Heart left ventricle (tissue), 16 donors: ENCODE results near the gene TEDDM1. TPM values are rescaled to one million over a fixed set of nuclear protein-coding genes. Genes with fewer than 3 reads are reported as not detected.

Source experiments
- ATAC-seq, 4 donors: fragments of 200-7000 bp; cut with Tn5 transposase; one replicate each; pipeline ENCODE4 v1.9.1; 2020 to 2022; ENCODE audit warnings: moderate library complexity in 4 of 4, mild to moderate bottlenecking in 3 of 4, moderate number of reproducible peaks in 1 of 4
- DNase-seq, 5 donors: peaks; one replicate each; pipeline ENCODE4 v3.0.0-alpha.2; 2020
- H3K27ac ChIP-seq, 12 donors: fragments of 200-600 bp; sonication (generic) in 4 of 12; one replicate each; pipeline versions ENCODE4 v1.5.0 to v1.8.0; 2016 to 2022; ENCODE audit warnings: mild to moderate bottlenecking in 2 of 12
- H3K27me3 ChIP-seq, 9 donors: fragments of 200-600 bp; sonication (generic) in 2 of 9; one replicate each; pipeline versions ENCODE4 v1.5.1 to v1.8.0; 2016 to 2022; ENCODE audit warnings: mild to moderate bottlenecking in 3 of 9
- H3K36me3 ChIP-seq, 9 donors: fragments of 200-600 bp; sonication (generic) in 2 of 9; one replicate each; pipeline versions ENCODE4 v1.5.0 to v1.8.0; 2018 to 2022; ENCODE audit warnings: mild to moderate bottlenecking in 2 of 9
- H3K4me1 ChIP-seq, 12 donors: fragments of 200-600 bp; sonication (generic) in 4 of 12; one replicate each; pipeline versions ENCODE4 v1.5.0 to v1.8.0; 2016 to 2022; ENCODE audit warnings: mild to moderate bottlenecking in 3 of 12
- H3K4me3 ChIP-seq, 12 donors: fragments of 200-600 bp; sonication (generic) in 4 of 12; one replicate each; pipeline versions ENCODE4 v1.5.0 to v1.8.0; 2017 to 2022; ENCODE audit warnings: mild to moderate bottlenecking in 9 of 12, moderate library complexity in 4 of 12
- H3K9me3 ChIP-seq, 12 donors: fragments of 200-600 bp; sonication (generic) in 4 of 12; one replicate each; pipeline versions ENCODE4 v1.5.0 to v1.8.0; 2016 to 2022; ENCODE audit warnings: mild to moderate bottlenecking in 1 of 12
- POLR2A ChIP-seq, 2 donors: fragments of 450-650 bp; IDR thresholded peaks; one replicate each; pipeline ENCODE4 v1.6.1; 2017; ENCODE audit warnings: antibody characterized with exemption in 2 of 2, mild to moderate bottlenecking in 2 of 2, moderate library complexity in 2 of 2
- WGBS, 4 donors: extraction: QIAGEN DNeasy Blood & Tissue Kit in 2 of 4; methylation state at CpG; one replicate each; pipeline versions ENCODE4 v1.1.5 to v1.1.7; 2013 to 2018; 5-methylcytosine and 5-hydroxymethylcytosine counted together
- intact Hi-C, 10 donors: fragments of 100-400 bp; cut with DNase I; formaldehyde crosslinking; loops; one replicate each; pipeline versions ENCODE4 v1.11.1 to v1.14.2; 2022
- polyA plus RNA-seq, 2 donors: library from polyadenylated mRNA; stranded (reverse); fragments of 200-250 nt; gene quantifications; one replicate each; pipeline ENCODE4 v1.2.3, GENCODE V29; 2013
- total RNA-seq, 9 donors: library from RNA; depleted of rRNA in 2 of 9; stranded (reverse); fragments of >200 nt in 2 of 9; fragmentation: NEBNext Ultra II Directional in 3 of 9; extraction: Animal tissue kit (Norgen Biotek cat#: 25700) in 3 of 9; gene quantifications; one replicate each; pipeline versions ENCODE4 v1.1.0 to v1.2.4, GENCODE V29; 2016 to 2023
- TF ChIP-seq, protein P1 (sequence below), 12 donors: fragments of 200-600 bp; sonication (generic) in 4 of 12; IDR thresholded peaks; one replicate each; pipeline versions ENCODE4 v1.5.0 to v1.8.0; 2018 to 2022; ENCODE audit warnings: antibody characterized with exemption in 12 of 12, mild to moderate bottlenecking in 5 of 12
- donor health status: ischemic (EF 13 %, LVEDD 7.1; RV severe dilation, severe dysfunction).
- donor health status: healthy with polysubstance abuse.
- donor health status: DM: no; HTN: yes; CAD: no.
- donor health status: DM: no; HTN: no; CAD: no.
- donor health status: ischemic (EF 25% LVEDD 6.9; RV normal size, moderate dysfunction).
- donor health status: ischemic (EF 25% LVEDD 5.7; RV mildly dilated, moderate dysfunction).
- donor health status: healthy.
- donor health status: DM: yes; HTN: yes; CAD: no.
- donor health status: ischemic (EF 35%, LVEDD 5.7; RV mildly dilated, moderate dysfunction).
- donor health status: nonischemic (EF 11% LVEDD 7.7; RV severe dilation, severe dysfunction).
- donor health status: DM: yes; HTN: yes; CAD: no.
- donor health status: PGD.
- donor health status: ischemic (EF 29% LVEDD 5.4; RV normal size, mild dysfunction).
- donor health status: nonischemic (EF 23%, LVEDD 6.1; RV moderate dilation, normal function).

Gene TEDDM1
- total and polyA plus RNA-seq, 11 donors: not detected

DNA sequence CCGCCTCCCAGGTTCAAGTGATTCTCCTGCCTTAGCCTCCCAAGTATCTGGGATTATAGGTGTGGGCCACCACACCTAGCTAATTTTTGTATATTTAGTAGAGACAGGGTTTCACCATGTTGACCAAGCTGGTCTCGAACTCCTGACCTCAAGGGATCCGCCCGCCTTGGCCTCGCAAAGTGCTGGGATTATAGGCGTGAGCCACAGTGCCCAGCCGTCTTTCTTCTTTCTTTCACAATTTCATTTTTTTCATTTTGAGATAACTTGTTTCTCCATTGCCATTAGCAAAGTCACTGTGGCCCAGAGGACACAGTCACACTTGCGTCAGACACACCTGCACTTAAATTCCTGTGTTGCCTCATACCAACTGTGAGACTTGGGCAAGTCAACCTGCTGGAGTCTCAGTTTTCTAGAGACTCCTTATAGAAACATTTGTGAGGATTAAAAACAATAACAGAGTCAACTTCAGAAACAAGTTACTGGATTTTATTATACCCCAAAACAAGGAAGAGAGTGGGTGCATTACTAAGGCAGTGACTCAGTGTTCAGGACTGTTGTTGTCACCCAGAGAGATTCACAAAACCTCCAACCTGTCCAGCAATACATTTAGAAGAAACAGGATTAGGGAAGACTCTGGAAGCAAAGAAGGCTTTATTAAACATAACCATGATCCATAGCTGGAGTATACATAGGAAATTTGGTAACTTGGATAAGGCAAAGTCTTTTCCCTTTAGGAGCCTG, 2.6 kb downstream of the TEDDM1 start:
- Histone ChIP-seq H3K27me3 (no peaks in the 10 kb centered on the region), H3K27ac (no peak overlapping the region), H3K9me3 (no peaks in the 10 kb centered on the region), H3K36me3 (no peaks in the 10 kb centered on the region), H3K4me1 (peaks cover 0 to 38% (median 11%) of the 10 kb centered on the region in 12 donors), H3K4me3 (no peak overlapping the region)
- TF ChIP-seq POLR2A (IDR thresholded peaks at IDR 0.05): no peak
- TF ChIP-seq, protein P1, sequence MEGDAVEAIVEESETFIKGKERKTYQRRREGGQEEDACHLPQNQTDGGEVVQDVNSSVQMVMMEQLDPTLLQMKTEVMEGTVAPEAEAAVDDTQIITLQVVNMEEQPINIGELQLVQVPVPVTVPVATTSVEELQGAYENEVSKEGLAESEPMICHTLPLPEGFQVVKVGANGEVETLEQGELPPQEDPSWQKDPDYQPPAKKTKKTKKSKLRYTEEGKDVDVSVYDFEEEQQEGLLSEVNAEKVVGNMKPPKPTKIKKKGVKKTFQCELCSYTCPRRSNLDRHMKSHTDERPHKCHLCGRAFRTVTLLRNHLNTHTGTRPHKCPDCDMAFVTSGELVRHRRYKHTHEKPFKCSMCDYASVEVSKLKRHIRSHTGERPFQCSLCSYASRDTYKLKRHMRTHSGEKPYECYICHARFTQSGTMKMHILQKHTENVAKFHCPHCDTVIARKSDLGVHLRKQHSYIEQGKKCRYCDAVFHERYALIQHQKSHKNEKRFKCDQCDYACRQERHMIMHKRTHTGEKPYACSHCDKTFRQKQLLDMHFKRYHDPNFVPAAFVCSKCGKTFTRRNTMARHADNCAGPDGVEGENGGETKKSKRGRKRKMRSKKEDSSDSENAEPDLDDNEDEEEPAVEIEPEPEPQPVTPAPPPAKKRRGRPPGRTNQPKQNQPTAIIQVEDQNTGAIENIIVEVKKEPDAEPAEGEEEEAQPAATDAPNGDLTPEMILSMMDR (IDR thresholded peaks at IDR 0.05): no peak
- WGBS, 4 donors: 87 to 96% (median 91%) methylated on average over 8 of the region's 8 CpGs
- DNase-seq (no peak), ATAC-seq (no peak)
- intact Hi-C loops: loop anchor here in 7 of 10 donors (1.0 to 10.0 kb wide), 8 partner anchors 93 to 921 kb away; no protein-coding TSS in a partner anchor

DNA sequence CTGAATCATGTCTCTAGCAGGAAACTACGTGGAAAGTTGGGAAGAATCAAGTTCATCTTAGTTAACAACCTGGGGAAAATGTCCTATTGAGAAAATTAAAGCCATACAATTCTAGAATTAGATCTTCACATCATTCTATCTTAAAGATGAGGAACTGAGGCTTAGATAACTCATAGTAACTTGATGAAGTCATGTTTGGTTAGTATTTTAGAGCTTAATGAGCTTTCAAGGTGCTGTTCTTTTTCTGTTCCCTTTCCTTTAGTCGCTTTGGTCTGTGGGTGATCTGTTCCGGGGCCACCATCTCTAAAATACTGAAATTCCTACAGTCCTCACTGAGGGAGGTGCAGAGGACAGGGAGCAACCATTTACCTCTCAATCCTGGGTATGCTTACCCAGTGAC, 4.6 kb downstream of the TEDDM1 start:
- Histone ChIP-seq H3K27me3 (no peaks in the 10 kb centered on the region), H3K27ac (peak overlapping the region in 3 of 12 donors; percentile 36 to 99 (median 60)), H3K36me3 (no peaks in the 10 kb centered on the region), H3K4me1 (peaks cover 0 to 45% (median 15%) of the 10 kb centered on the region in 12 donors), H3K4me3 (no peak overlapping the region), H3K9me3 (no peaks in the 10 kb centered on the region)
- no peak for DNase-seq
- no peak for TF ChIP-seq POLR2A (IDR thresholded peaks at IDR 0.05)
- TF ChIP-seq, protein P1 (IDR thresholded peaks at IDR 0.05): no peak
- WGBS, 4 donors: 61 to 75% (median 66%) methylated on average over 3 of the region's 3 CpGs
- no peak for ATAC-seq
- intact Hi-C loops: loop anchor here (1.0 to 10.0 kb wide), 12 partner anchors 91 to 919 kb away; no protein-coding TSS in a partner anchor

DNA sequence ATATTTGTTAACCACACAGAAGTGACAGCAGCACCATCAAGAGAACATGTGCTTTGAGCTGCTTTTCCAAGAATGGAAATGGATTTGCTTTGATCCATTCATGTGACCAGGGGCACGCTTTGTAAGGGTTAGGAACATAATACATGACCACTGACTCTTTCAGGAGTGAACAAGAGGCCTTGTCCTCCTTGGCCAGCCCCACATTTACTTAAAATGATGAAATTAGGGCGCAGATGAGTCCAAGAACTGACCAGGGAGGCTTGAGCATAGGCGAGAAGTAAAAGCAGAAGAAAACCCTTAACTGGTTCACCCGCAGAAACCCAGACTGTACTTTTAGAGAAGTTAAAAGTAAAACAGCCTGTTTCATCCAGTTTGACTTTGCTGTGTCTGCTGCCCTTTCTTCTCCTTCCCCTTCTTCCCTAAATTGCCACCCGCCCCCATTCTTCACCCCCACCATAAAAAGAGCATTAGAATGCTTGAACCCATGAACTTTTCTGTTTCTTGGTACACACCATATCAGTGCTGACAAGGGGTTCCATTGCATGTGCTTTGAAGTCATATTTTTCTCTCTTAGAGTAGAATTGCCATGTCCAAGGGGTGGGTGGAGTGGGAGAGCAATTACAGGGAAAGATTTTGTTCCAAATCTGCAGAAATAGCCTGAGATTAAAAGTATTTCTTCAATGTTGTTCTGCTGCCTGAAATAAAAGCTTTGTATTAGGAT, 6.3 kb downstream of the TEDDM1 start:
- Histone ChIP-seq H3K4me1 (peaks cover 0 to 51% (median 17%) of the 10 kb centered on the region in 12 donors), H3K9me3 (no peaks in the 10 kb centered on the region), H3K27me3 (no peaks in the 10 kb centered on the region), H3K36me3 (peaks cover 0 to 8% (median 0%) of the 10 kb centered on the region in 9 donors), H3K4me3 (peak overlapping the region in 1 of 12 donors; percentile 4), H3K27ac (peak overlapping the region in 7 of 12 donors; percentile 2 to 99 (median 18))
- WGBS, 4 donors: 54 to 88% (median 71%) methylated on average over 5 of the region's 5 CpGs
- TF ChIP-seq, protein P1 (IDR thresholded peaks at IDR 0.05): no peak
- TF ChIP-seq POLR2A (IDR thresholded peaks at IDR 0.05): no peak
- peak in 1 of 5 donors; percentile 29 for DNase-seq
- ATAC-seq: no peak
- intact Hi-C loops: loop anchor here in 8 of 10 donors (5.0 to 10.0 kb wide), 8 partner anchors 57 to 162 kb away; no protein-coding TSS in a partner anchor
